ENCODE measurements around the gene IQCE.
"Not testable (repeated sequence)": the region's sequence is repeated elsewhere in the genome, so short reads cannot be mapped to it uniquely, and the experiment has no call there.

The IQCE gene

DNA sequence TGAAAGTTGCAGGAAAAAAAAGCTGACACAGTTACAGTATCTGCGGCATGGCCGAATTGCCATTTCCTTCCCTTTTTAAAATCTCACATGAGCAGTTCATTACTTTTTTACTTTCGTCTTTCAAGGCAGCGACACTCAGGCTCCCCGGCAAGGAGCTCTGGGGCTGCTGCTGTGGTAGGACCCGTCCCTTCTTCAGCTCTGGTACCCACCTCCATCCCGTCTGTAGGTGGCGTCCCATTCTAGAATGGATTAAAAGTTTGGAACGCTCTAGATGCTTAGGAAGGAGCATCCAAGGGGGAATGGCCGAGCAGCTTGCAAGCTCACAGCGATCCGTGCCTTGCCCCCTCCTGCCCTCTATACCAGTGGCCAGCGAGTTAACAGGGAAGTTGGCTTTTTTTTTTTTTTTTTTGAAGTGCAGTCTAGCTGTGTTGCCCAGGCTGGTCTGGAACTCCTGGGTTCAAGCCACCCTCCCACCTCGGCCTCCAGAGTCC, 50.2 kb downstream of the IQCE start:
- H3K27ac ChIP-seq (ENCODE audit: low read depth, low read length), result peak overlapping the region; percentile 10
- peaks cover 0 to 21% (median 9%) of the 10 kb centered on the region in 5 donors for H3K36me3 ChIP-seq (ENCODE audit: control insufficient read depth in 5 of 5, insufficient read depth in 5 of 5, low read length in 5 of 5)
- peaks cover 11 to 62% (median 59%) of the 10 kb centered on the region in 5 donors for H3K4me1 ChIP-seq (ENCODE audit: control insufficient read depth in 5 of 5, insufficient read depth in 5 of 5, low read length in 5 of 5)
- peak overlapping the region in 3 of 5 donors; percentile 14 to 39 (median 26) for H3K4me3 ChIP-seq (ENCODE audit: low read depth in 1 of 5, low read length in 5 of 5)
- H3K9me3 ChIP-seq (ENCODE audit: control insufficient read depth in 5 of 5, low read length in 5 of 5), result no peaks in the 10 kb centered on the region
- H3K9ac ChIP-seq (ENCODE audit: low read length in 5 of 5), result no peak overlapping the region
- no peaks in the 10 kb centered on the region for H3K27me3 ChIP-seq (ENCODE audit: control insufficient read depth in 5 of 5, insufficient read depth in 4 of 5, low read length in 5 of 5)

DNA sequence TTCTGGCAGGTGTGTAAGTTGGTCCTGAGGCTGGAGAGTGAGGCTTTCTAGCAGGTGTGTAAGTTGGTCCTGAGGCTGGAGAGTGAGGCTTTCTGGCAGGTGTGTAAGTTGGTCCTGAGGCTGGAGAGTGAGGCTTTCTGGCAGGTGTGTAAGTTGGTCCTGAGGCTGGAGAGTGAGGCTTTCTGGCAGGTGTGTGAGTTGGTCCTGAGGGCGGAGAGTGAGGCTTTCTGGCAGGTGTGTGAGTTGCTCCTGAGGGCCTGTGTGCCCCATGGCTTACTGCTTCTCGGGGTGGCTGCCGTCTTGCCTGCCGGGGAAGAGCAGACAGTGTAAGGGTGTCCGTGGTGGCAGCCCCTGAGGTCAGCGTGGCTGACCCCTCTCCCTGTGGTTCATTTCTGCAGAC, 50.9 kb downstream of the IQCE start:
- H3K9me3 ChIP-seq (ENCODE audit: control insufficient read depth in 5 of 5, low read length in 5 of 5); H3K9ac ChIP-seq (ENCODE audit: low read length in 5 of 5); H3K27me3 ChIP-seq (ENCODE audit: control insufficient read depth in 5 of 5, insufficient read depth in 4 of 5, low read length in 5 of 5): not testable (repeated sequence)
- peaks cover 12 to 69% (median 65%) of the 10 kb centered on the region in 5 donors for H3K4me1 ChIP-seq (ENCODE audit: control insufficient read depth in 5 of 5, insufficient read depth in 5 of 5, low read length in 5 of 5)
- peaks cover 0 to 18% (median 8%) of the 10 kb centered on the region in 5 donors for H3K36me3 ChIP-seq (ENCODE audit: control insufficient read depth in 5 of 5, insufficient read depth in 5 of 5, low read length in 5 of 5)
- H3K27ac ChIP-seq (ENCODE audit: low read depth, low read length), result peak overlapping the region; percentile 10
- H3K4me3 ChIP-seq (ENCODE audit: low read depth in 1 of 5, low read length in 5 of 5), result peak overlapping the region in 2 of 5 donors; percentile 26 to 39

DNA sequence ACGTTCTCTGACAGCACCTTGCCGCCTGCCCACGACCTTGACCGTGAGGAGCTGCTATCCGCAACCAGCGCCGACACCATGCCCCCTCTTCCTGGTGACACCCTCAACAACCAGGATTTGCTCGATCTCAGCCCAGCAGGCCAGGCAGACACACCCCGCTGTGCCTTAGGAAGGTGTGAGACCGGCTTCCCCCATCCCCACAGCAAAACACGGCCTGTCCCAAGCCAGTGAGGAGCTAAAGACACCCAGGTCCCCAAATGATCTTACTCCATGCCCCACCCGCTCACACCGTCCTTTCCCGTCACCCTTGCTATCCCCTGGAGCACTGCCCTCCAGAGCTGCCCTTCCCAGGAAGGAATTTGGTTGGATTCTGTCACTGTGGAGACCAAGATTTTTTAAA, 51.7 kb downstream of the IQCE start:
- H3K36me3 ChIP-seq (ENCODE audit: control insufficient read depth in 5 of 5, insufficient read depth in 5 of 5, low read length in 5 of 5), result peaks cover 0 to 13% (median 6%) of the 10 kb centered on the region in 5 donors
- no peaks in the 10 kb centered on the region for H3K27me3 ChIP-seq (ENCODE audit: control insufficient read depth in 5 of 5, insufficient read depth in 4 of 5, low read length in 5 of 5)
- H3K4me3 ChIP-seq (ENCODE audit: low read depth in 1 of 5, low read length in 5 of 5), result no peak overlapping the region
- peaks cover 12 to 72% (median 71%) of the 10 kb centered on the region in 5 donors for H3K4me1 ChIP-seq (ENCODE audit: control insufficient read depth in 5 of 5, insufficient read depth in 5 of 5, low read length in 5 of 5)
- H3K9ac ChIP-seq (ENCODE audit: low read length in 5 of 5), result no peak overlapping the region
- no peak overlapping the region for H3K27ac ChIP-seq (ENCODE audit: low read depth, low read length)
- no peaks in the 10 kb centered on the region for H3K9me3 ChIP-seq (ENCODE audit: control insufficient read depth in 5 of 5, low read length in 5 of 5)

DNA sequence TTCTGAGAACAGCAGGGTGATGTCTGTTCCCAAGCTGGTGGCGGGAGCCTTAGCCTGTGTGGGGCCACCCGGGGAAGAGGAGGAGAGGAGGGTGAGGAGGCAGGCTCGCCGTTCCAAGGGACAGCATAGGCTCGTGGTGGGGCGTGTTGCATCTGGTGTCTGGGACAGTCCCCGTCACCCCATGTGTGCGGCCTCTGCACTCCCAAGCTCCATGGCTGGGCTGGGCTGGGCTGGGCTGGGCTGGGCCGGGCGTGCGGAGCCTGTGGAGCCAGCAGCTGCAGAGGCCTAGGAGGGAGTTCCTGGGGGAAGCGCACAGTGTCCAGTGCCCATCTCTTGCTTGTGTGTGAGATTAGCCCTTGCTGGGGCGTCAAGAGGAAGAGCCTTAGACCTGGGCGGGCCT, 52.1 kb downstream of the IQCE start:
- peaks cover 0 to 12% (median 6%) of the 10 kb centered on the region in 5 donors for H3K36me3 ChIP-seq (ENCODE audit: control insufficient read depth in 5 of 5, insufficient read depth in 5 of 5, low read length in 5 of 5)
- peaks cover 12 to 68% (median 67%) of the 10 kb centered on the region in 5 donors for H3K4me1 ChIP-seq (ENCODE audit: control insufficient read depth in 5 of 5, insufficient read depth in 5 of 5, low read length in 5 of 5)
- no peak overlapping the region for H3K27ac ChIP-seq (ENCODE audit: low read depth, low read length)
- H3K27me3 ChIP-seq (ENCODE audit: control insufficient read depth in 5 of 5, insufficient read depth in 4 of 5, low read length in 5 of 5), result no peaks in the 10 kb centered on the region
- no peaks in the 10 kb centered on the region for H3K9me3 ChIP-seq (ENCODE audit: control insufficient read depth in 5 of 5, low read length in 5 of 5)
- H3K9ac ChIP-seq (ENCODE audit: low read length in 5 of 5), result no peak overlapping the region
- no peak overlapping the region for H3K4me3 ChIP-seq (ENCODE audit: low read depth in 1 of 5, low read length in 5 of 5)

DNA sequence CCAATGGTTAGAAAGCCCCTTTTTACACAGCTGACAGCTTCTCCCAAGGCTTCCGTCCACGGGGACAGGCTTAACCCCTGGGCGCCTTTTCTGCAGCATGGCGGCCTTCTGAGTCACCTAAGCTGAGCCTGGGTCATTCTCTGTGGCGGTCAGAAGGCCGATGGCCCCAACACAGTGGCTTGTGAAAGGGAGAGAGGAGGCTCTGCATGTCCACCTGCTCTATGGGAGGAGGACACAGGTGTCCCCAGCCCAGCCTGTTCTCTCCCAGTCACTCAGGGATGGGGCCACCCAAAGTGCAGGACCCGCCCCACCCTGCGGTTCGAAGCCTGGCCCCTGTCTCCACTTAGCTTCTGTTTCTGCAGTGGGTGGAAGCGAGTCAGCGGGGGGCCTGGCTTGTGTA, 52.6 kb downstream of the IQCE start:
- peaks cover 0 to 10% (median 6%) of the 10 kb centered on the region in 5 donors for H3K36me3 ChIP-seq (ENCODE audit: control insufficient read depth in 5 of 5, insufficient read depth in 5 of 5, low read length in 5 of 5)
- H3K4me1 ChIP-seq (ENCODE audit: control insufficient read depth in 5 of 5, insufficient read depth in 5 of 5, low read length in 5 of 5), result peaks cover 12 to 63% (median 62%) of the 10 kb centered on the region in 5 donors
- no peaks in the 10 kb centered on the region for H3K9me3 ChIP-seq (ENCODE audit: control insufficient read depth in 5 of 5, low read length in 5 of 5)
- H3K27me3 ChIP-seq (ENCODE audit: control insufficient read depth in 5 of 5, insufficient read depth in 4 of 5, low read length in 5 of 5), result no peaks in the 10 kb centered on the region
- no peak overlapping the region for H3K9ac ChIP-seq (ENCODE audit: low read length in 5 of 5)
- H3K27ac ChIP-seq (ENCODE audit: low read depth, low read length), result no peak overlapping the region
- no peak overlapping the region for H3K4me3 ChIP-seq (ENCODE audit: low read depth in 1 of 5, low read length in 5 of 5)

DNA sequence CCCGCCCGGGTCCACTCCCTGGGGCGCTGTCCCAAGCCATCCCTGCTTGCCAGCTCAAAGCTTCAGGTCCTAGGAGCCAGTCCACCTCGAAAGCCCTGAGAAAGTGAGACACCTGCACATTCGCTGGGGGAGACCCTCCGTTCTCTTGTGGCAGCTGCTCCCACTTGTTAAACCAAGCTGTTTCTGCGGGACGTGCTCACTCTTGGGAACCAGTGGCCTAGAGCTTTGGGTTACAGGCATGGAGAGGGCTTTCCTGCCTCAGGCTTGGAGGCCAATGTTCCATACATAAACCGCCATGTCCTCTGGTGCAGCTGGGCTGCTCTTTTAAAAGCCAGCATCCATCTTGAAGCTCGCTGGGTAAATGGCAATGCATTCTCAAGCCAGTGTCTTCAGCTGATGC, 53.1 kb downstream of the IQCE start:
- Histone ChIP-seq H3K9ac (ENCODE audit: low read length in 5 of 5) (no peak overlapping the region), H3K4me3 (ENCODE audit: low read depth in 1 of 5, low read length in 5 of 5) (no peak overlapping the region), H3K27ac (ENCODE audit: low read depth, low read length) (no peak overlapping the region), H3K36me3 (ENCODE audit: control insufficient read depth in 5 of 5, insufficient read depth in 5 of 5, low read length in 5 of 5) (peaks cover 0 to 10% (median 6%) of the 10 kb centered on the region in 5 donors), H3K27me3 (ENCODE audit: control insufficient read depth in 5 of 5, insufficient read depth in 4 of 5, low read length in 5 of 5) (no peaks in the 10 kb centered on the region), H3K9me3 (ENCODE audit: control insufficient read depth in 5 of 5, low read length in 5 of 5) (no peaks in the 10 kb centered on the region), H3K4me1 (ENCODE audit: control insufficient read depth in 5 of 5, insufficient read depth in 5 of 5, low read length in 5 of 5) (peaks cover 11 to 61% (median 59%) of the 10 kb centered on the region in 5 donors)

DNA sequence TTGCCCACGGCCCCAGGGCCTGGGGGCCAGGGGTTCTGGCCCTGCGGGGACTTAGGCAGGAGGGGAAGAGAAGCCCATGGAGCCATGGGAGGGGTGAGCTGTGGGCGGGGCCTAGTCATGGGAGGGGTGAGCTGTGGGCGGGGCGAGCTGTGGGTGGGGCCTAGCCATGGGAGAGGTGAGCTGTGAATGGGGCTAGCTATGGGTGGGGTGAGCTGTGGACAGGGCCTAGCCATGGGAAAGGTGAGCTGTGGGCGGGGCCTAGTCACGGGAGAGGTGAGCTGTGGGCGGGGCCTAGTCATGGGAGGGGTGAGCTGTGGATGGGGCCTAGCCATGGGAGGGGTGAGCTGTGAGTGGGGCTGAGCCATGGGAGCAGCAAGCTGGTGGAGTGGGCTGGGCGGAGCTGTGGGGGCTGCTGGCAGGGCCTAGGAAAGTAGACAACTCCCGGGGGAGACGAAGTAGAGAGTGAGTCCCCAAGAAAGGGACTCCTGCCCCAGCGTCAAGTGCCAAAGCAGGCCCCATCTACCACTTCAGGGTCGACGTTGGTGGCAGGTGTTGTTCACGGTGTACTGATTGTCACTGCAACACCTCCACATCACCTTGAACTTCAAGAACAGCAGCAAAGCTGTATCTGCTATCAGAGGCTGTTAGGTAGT, 53.8 kb downstream of the IQCE start:
- Histone ChIP-seq H3K4me1 (ENCODE audit: control insufficient read depth in 5 of 5, insufficient read depth in 5 of 5, low read length in 5 of 5) (peaks cover 9 to 61% (median 59%) of the 10 kb centered on the region in 5 donors), H3K36me3 (ENCODE audit: control insufficient read depth in 5 of 5, insufficient read depth in 5 of 5, low read length in 5 of 5) (peaks cover 0 to 10% (median 6%) of the 10 kb centered on the region in 5 donors), H3K4me3 (ENCODE audit: low read depth in 1 of 5, low read length in 5 of 5) (no peak overlapping the region), H3K27me3 (ENCODE audit: control insufficient read depth in 5 of 5, insufficient read depth in 4 of 5, low read length in 5 of 5) (peaks cover 0 to 1% (median 0%) of the 10 kb centered on the region in 5 donors), H3K27ac (ENCODE audit: low read depth, low read length) (no peak overlapping the region), H3K9ac (ENCODE audit: low read length in 5 of 5) (no peak overlapping the region), H3K9me3 (ENCODE audit: control insufficient read depth in 5 of 5, low read length in 5 of 5) (no peaks in the 10 kb centered on the region)

DNA sequence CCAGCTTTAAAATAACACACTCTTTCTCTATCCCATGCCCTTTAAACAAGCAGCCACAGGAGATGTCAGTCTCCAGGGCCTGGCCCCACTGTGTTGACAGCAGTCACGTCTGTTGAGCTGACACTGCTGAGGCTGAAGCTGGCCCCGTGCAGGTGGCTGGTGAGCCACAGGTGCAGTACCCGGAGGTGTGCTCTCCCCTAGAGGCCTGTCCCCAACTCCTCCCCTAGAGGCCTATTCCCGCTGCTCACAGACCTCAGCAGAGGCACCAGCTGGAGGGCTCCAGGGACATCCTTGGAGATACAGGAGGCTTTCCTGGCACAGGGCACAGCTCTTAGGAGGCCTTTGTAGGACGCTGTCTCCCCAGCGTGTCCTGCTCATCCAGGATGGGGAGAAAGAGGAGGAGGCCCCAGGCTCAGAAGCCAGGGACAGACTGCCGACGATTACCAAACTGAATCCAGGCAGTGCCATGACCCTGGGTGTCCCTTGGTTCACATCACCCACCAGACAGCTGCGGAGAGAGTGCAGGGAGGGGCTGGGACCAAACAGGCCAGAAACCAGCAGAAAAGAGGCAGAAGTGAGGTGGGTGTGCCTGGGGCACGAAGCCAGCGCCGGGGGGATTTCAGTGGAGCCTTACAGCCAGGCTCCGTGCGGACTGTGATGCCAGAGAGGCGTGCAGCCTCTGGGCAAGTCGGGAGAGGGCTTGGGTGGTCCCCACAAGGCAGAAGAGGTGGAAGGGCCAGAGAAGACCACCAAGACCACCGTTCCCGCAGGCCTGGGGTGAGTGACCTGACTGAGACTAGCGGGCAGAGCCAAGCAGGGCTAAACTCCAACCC, 54.5 kb downstream of the IQCE start:
- Histone ChIP-seq H3K4me3 (ENCODE audit: low read depth in 1 of 5, low read length in 5 of 5) (peak overlapping the region in 2 of 5 donors; percentile 23 to 40), H3K4me1 (ENCODE audit: control insufficient read depth in 5 of 5, insufficient read depth in 5 of 5, low read length in 5 of 5) (peaks cover 6 to 62% (median 59%) of the 10 kb centered on the region in 5 donors), H3K27ac (ENCODE audit: low read depth, low read length) (no peak overlapping the region), H3K27me3 (ENCODE audit: control insufficient read depth in 5 of 5, insufficient read depth in 4 of 5, low read length in 5 of 5) (peaks cover 0 to 7% (median 0%) of the 10 kb centered on the region in 5 donors), H3K36me3 (ENCODE audit: control insufficient read depth in 5 of 5, insufficient read depth in 5 of 5, low read length in 5 of 5) (peaks cover 0 to 10% (median 6%) of the 10 kb centered on the region in 5 donors), H3K9me3 (ENCODE audit: control insufficient read depth in 5 of 5, low read length in 5 of 5) (no peaks in the 10 kb centered on the region), H3K9ac (ENCODE audit: low read length in 5 of 5) (no peak overlapping the region)

DNA sequence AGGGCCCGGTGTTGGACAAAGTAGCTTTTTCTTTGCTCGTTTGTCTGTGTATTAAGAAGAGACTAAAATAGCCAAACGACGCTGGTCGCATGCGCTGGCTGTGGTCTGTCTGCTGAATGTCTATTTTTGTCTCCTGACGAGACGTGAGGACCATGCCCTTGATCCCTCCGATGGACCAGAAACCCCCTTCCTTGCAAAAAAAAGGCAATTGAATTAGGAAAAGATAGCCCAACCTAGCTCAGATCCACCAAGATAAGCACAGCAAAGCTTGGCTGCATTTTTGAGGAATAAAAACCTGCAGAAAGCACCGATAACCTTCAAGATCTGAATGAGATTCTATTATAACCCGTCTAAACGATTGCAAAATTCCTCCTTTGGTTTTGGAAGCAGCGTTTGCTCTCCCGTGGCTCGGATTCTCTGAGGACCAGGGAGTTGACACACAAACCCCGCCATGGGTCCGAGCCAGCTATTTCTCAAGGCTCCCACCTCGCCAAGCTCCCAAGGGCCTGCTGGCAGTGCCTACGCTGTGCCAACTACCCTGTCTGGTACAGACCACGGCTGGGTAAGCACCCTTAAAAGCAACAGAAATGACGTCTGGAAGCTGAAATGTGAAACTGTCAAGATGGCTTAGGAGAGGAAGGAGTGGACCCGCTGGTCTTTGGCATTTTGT, 55.3 kb downstream of the IQCE start:
- H3K9ac ChIP-seq (ENCODE audit: low read length in 5 of 5), result no peak overlapping the region
- H3K36me3 ChIP-seq (ENCODE audit: control insufficient read depth in 5 of 5, insufficient read depth in 5 of 5, low read length in 5 of 5), result peaks cover 0 to 10% (median 6%) of the 10 kb centered on the region in 5 donors
- no peak overlapping the region for H3K27ac ChIP-seq (ENCODE audit: low read depth, low read length)
- no peaks in the 10 kb centered on the region for H3K9me3 ChIP-seq (ENCODE audit: control insufficient read depth in 5 of 5, low read length in 5 of 5)
- peaks cover 0 to 7% (median 0%) of the 10 kb centered on the region in 5 donors for H3K27me3 ChIP-seq (ENCODE audit: control insufficient read depth in 5 of 5, insufficient read depth in 4 of 5, low read length in 5 of 5)
- peaks cover 6 to 70% (median 62%) of the 10 kb centered on the region in 5 donors for H3K4me1 ChIP-seq (ENCODE audit: control insufficient read depth in 5 of 5, insufficient read depth in 5 of 5, low read length in 5 of 5)
- H3K4me3 ChIP-seq (ENCODE audit: low read depth in 1 of 5, low read length in 5 of 5), result peak overlapping the region; percentile 3 to 40 (median 23)
